Thoracic aorta (tissue), 2 donors: ENCODE measurements around the gene ARHGAP6. TPM values are rescaled to one million over a fixed set of nuclear protein-coding genes. Genes with fewer than 3 reads are reported as not detected.

ENCODE experiments used
- ATAC-seq: fragments of 150-250 bp; one replicate; pipeline ENCODE4 v1.8.0; 2017; ENCODE audit warnings: low read depth; ENCODE audit not compliant: insufficient number of reproducible peaks, low FRiP score
- DNase-seq: peaks from one replicate; pipeline ENCODE4 v3.0.0-alpha.2; 2020; ENCODE audit warnings: low spot score
- H3K27ac ChIP-seq, 2 donors: fragments of 200-600 bp; sonication (generic); 1 replicate in 1 of 2; 2 replicates in 1 of 2; pipeline ENCODE4 v1.5.1; 2016; ENCODE audit warnings: mild to moderate bottlenecking in 2 of 2, moderate library complexity in 2 of 2
- H3K27me3 ChIP-seq: fragments of 200-600 bp; sonication (generic); replicated peaks from 2 replicates; pipeline ENCODE4 v1.6.0; 2016; ENCODE audit warnings: mild to moderate bottlenecking; ENCODE audit not compliant: insufficient read depth
- H3K36me3 ChIP-seq: fragments of 200-600 bp; sonication (generic); one replicate; pipeline ENCODE4 v1.5.1; 2016
- H3K4me1 ChIP-seq, 2 donors: fragments of 200-600 bp; sonication (generic); 1 replicate in 1 of 2; 2 replicates in 1 of 2; pipeline versions ENCODE4 v1.5.1 to v1.6.0; 2016; ENCODE audit warnings: low read depth in 2 of 2, mild to moderate bottlenecking in 1 of 2; ENCODE audit not compliant: control insufficient read depth in 1 of 2
- H3K4me3 ChIP-seq: fragments of 200-600 bp; sonication (generic); 2 replicates; pipeline ENCODE4 v1.5.1; 2016; ENCODE audit warnings: mild to moderate bottlenecking
- H3K9me3 ChIP-seq: fragments of 200-600 bp; sonication (generic); 2 replicates; pipeline ENCODE4 v1.5.1; 2016
- CTCF ChIP-seq: fragments of 200-600 bp; sonication (generic); IDR thresholded peaks from one replicate; pipeline ENCODE4 v1.5.1; 2019; ENCODE audit warnings: antibody characterized with exemption
- total RNA-seq, 2 donors: library from RNA; depleted of rRNA; stranded (reverse); fragments of >200 nt; gene quantifications; one replicate each; pipeline versions ENCODE4 v1.1.0 to v1.2.3, GENCODE V29; 2016

ARHGAP6 gene
- total RNA-seq, 2 donors from 2014 or later = 14.6 to 22.3 TPM

GRCh38 chrX:11210415-11210801 lies 455.3 kb downstream of the ARHGAP6 start:
- H3K4me1 ChIP-seq = no peaks in the 10 kb centered on the region
- no peak for DNase-seq
- no peak for ATAC-seq
- no peak for TF ChIP-seq CTCF
- H3K4me3 ChIP-seq = no peak overlapping the region
- H3K9me3 ChIP-seq = no peaks in the 10 kb centered on the region
- H3K27me3 ChIP-seq = no peaks in the 10 kb centered on the region
- no peak overlapping the region for H3K27ac ChIP-seq
- no peaks in the 10 kb centered on the region for H3K36me3 ChIP-seq

- no peaks in the 10 kb centered on the region for H3K9me3 ChIP-seq
- no peaks in the 10 kb centered on the region for H3K27me3 ChIP-seq
- no peaks in the 10 kb centered on the region for H3K36me3 ChIP-seq
- DNase-seq (no peak), ATAC-seq (no peak)
- H3K4me1 ChIP-seq = no peaks in the 10 kb centered on the region
- TF ChIP-seq CTCF = no peak
- no peak overlapping the region for H3K27ac ChIP-seq
- H3K4me3 ChIP-seq = no peak overlapping the region
Measured at GRCh38 chrX:11209798-11210414, 455.8 kb downstream of the ARHGAP6 start.

GRCh38 chrX:11206716-11207115 lies 459.0 kb downstream of the ARHGAP6 start:
- no peak for ATAC-seq
- Histone ChIP-seq H3K36me3 (no peaks in the 10 kb centered on the region), H3K27ac (no peak overlapping the region), H3K27me3 (no peaks in the 10 kb centered on the region), H3K9me3 (no peaks in the 10 kb centered on the region), H3K4me1 (no peaks in the 10 kb centered on the region), H3K4me3 (no peak overlapping the region)
- TF ChIP-seq CTCF = no peak
- DNase-seq = no peak

GRCh38 chrX:11205796-11206195 lies 459.9 kb downstream of the ARHGAP6 start:
- Histone ChIP-seq H3K27ac (no peak overlapping the region), H3K27me3 (no peaks in the 10 kb centered on the region), H3K9me3 (no peaks in the 10 kb centered on the region), H3K36me3 (no peaks in the 10 kb centered on the region), H3K4me1 (no peaks in the 10 kb centered on the region), H3K4me3 (no peak overlapping the region)
- no peak for ATAC-seq
- no peak for TF ChIP-seq CTCF
- DNase-seq = no peak

- Histone ChIP-seq H3K4me3 (no peak overlapping the region), H3K4me1 (peaks cover 0 to 6% of the 10 kb centered on the region in 2 donors), H3K36me3 (no peaks in the 10 kb centered on the region), H3K27ac (no peak overlapping the region), H3K27me3 (no peaks in the 10 kb centered on the region), H3K9me3 (no peaks in the 10 kb centered on the region)
- DNase-seq (no peak), ATAC-seq (no peak)
- TF ChIP-seq CTCF = no peak
Measured at GRCh38 chrX:11197671-11198070, 468.0 kb downstream of the ARHGAP6 start.
